SHP77 (cell line): ENCODE data around the gene PTPRN2.

ENCODE experiments used
- DNase-seq, 2 experiments: peaks; one replicate each; lab custom pipeline; 2025; lab: John Stamatoyannopoulos, UW

Gene PTPRN2

DNA sequence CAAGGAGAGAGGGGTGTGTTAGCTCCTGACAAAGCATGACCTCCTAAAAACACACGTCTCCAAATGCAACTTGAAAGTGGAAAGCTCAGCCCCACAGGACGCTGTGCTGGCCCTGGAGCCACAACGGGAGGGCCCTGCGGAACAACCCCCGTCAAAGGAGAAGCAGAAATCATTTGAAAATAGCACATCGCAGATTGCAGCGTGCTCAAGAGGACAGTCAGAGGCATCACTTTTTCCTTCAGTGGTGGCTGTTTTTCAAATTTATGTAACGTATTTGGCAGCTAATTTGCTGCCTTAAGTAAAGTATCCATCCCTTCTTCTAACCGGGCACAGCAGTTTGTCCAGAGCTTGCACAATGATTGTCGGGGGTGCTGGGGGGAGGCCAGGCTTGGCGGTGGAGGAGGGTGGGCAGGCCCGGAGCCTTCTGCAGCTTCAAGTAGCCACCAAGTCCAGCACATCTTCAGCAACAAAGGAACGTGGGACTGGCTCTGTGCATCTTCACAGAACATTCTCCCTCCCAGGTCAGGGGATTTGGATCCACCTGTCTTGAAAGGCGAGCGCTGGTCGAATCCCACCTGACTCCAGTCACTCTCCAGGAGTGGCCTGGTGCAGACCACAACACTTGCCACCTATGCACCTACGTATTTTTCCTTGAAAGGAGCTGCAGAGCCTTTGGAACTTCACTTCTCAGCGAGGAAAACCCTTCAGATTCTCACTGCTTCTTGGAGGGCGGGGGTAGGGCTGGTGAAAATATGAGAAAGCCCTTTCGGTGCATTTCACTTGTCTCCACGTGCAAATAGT lies 904.5 kb downstream of the PTPRN2 start:
- DNase-seq, result no peak

DNA sequence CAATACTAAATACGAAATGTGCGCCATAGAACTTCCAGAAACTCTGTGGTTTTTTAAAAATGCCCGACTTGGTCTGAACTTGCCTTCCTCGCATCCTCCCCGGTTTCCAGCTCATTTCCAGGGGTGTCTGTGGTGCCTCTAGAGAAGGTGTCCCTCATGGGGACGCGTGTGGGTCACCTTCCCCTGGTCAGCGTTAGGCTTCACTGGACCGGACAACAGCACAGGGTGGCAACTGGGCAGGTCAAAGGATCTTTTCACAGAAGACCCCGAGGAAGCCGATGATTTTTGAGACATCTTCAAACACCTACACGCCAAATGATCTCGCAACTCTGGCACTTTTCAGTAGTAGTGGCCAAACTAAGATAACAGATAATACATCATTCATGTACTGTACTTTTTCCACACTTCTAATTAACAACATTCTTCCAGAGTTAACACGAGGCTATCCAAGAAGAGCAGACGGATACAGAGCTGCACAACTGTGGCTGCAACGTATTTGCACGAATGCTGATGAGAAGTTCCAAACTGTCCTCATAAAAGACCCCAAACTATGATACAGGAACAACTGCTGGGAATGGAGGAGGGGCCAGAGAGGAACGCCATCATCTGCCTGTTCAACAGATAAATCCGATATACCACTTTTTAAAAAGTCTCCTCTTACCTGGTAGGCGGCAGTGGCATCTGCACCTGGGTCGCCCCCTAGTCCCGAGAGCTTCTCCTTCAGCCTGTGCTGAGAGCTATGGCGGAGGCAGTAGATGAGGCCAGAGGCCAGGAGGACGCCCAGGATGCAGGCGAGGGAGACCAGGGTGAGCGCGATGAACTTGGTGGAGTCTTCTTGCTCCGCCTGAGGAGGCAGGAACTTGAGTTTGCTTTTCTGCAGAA lies 905.3 kb downstream of the PTPRN2 start:
- no peak for DNase-seq

DNA sequence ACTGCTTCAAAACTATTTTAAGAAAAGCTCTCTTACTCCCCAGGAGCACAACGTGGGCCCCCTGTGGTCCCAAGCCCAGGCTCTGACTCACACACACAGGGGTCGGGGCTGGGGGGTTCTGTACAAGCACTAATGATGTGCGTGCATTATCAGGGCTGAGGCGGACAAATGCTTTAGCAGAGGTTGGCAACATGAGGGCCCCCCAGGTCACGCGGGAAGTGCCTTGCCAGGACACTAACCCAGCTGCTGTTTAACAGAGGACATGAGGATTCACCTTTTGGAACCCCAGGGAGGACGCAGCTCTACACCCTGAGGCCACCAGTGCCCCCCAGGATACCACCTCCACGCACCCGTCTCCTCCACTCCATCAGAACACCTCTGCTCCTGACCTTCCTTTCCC lies 908.0 kb downstream of the PTPRN2 start:
- DNase-seq, result no peak

DNA sequence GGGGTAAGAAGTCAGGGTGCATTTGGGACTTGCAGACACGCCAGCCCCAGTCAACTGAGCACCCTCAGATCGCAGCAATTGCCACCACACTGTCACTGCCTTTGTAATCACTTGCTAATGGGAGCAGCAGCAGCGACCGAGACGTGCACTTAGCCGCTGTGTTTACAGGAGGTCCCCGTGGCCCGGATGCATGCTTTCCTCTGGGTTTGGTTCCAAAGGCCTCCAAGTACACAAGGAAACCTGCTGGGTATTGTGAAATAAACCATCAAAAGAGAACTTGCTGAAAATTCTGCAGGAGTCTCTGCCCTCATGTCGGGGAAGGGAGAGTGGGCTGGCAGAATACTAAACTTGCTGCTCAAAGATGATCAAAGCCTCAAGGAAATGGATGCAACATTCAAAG lies 909.1 kb downstream of the PTPRN2 start:
- no peak for DNase-seq

DNA sequence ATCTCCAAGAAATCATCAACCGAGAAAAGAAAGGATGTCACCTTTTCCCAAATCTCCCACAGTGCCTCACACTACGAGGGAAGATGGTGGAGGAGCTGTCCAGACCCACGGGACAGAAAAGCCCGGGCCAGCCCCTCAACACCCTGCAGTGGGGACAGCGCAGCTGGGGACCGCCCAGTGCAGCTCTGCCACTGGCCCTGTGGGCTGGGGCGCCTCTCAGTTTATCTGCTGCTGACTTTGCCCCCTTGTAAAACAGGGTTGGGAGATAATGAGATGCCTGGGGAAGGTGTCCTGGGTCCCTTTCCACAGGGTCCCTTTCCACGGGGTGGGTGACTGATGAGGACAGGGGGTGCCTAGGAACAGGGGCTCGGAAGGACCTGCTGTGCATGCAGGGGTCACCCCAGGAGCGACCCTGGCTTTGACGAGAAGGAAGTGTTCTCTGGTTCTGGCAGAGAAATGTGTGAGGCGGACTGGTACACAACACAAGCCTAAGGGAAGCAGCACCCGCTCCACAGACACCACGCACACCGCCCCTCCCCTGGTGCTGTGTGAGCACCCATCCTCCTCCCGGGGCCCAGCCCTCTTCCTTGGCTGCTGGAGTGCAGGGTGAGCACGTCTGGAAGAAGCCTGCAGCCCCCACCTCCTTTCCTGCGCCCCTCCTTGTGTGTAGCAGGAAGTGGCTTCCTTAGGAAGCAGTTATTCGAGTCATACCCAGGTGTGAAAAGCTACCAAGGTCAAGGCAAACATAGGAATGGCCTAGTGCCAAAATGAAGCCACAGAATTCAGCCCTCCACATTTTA lies 911.0 kb downstream of the PTPRN2 start:
- no peak for DNase-seq

DNA sequence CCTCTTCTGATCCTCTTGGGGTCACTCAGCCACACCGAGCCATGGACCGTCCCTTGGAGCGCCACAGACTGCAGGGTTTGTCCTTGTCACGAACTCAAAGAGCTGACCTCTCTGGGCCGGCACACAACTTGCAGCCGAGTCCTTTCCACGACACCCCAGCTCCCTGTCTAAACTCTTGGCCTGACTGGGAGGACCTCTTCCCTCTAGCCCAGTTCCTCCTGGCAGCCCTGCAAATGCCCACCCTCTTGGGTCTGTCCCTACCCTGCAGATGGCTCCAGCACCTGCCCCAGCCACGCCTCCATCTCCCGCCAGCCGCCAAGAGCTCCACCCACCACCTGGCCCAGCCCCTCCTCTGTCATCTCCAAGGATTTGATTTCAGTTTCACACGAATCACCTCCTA lies 911.6 kb downstream of the PTPRN2 start:
- no peak for DNase-seq

DNA sequence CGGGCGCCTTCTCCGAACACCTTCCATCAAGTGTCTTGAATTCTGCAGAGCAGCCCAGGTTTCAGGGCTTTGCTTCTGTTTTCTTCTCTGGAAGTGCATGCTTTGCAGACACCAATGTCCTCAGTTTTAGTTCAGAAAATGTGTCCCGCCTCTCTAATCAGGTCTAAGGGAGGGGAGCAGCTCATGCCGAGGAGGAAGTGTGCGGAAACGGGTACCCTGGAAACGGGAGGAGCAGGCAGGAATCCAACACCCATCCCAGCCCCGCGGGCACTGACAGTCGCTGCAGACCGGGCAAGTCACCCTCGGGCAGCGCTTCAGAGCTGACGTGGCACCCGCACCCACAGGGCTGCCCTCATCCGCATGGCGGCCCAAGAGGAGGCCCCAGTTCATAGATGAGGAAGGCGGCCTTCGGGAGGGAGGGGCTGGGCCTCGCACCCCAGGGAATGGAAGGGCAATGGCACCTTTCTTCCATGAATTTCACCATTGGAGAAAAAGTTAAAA lies 912.1 kb downstream of the PTPRN2 start:
- DNase-seq, result no peak

DNA sequence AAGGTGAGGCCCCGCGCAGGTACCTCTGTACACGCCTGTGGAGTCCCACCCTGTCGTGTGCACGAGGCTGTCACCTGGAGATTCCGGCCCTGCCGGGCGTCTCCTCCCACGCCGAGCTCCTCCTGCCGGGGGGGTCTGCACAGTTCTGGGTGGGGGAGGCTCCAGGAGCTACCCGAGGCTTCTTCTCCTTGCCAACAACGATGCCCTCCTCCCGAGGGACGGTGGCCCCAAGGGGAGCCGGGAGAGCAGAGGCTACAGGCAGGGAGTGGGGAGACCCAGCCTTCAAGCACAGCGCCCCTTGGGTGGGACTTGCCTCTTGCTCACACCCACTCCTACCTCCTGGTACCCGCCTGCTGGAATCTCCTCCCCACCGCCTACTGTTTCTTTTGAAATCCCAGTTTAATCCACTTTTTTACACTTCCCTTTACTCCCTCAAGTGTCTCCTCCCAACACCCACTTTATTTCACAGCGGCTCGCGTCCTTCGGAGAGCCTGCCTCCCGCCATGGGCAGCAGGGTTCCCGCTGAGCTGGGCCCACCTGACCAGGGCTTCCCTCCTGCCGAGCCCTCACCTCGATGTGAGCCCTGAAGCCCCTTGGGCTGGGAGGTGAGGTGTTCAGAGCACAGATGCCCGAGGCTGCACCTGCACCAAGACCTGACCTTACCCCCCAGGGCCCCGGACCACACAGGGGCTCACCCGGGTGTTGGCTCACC lies 912.8 kb downstream of the PTPRN2 start:
- no peak for DNase-seq

DNA sequence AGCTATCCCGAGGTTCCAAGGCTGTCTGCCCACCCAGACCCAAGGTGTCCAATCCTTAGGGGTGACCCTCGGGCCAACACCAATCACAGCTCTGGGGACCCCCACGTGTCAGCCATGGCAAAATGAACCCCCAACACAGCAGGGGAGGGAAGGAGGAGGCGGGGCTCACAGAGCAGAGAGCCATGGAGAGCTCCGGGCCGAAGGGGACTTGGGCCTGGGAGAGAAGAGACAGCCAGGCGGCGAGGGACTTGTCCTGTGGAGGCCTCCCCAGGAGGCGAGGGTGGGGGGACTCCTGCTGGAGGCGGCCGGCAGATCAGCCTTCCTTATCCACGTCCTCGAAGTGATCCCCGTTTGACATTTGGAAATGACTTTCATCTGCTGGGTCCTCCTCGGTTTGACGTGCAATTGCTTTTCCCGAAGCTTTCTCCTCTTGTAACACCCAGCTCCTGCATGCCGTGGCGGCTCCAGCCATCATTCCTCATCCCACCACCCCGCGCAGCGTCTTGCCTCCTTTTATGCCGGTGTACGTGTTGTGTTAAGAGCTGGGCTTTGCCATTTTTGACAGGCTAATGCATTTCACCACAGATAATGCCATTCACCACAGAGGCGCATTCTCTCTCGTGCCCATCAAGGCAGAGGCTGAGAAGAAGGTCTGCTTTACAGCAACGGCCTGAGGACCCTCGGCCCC lies 913.5 kb downstream of the PTPRN2 start:
- no peak for DNase-seq

DNA sequence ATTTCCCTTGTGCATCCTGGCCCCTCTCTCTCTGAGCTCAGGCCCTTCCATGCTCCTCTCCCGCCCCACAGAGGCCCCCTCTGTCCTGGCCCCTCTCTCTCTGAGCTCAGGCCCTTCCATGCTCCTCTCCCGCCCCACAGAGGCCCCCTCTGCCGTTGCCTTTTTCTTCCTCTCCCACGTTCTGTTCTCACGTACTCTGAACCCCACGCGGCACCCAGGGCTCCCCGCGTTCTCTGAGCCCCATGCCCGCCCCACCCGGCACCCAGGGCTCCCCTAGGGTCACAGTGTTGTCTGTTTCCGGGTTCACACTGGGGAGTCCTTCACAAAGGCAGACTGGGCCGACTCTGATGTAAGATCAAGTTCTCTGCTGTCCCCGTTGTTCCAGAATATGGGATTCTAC lies 914.0 kb downstream of the PTPRN2 start:
- no peak for DNase-seq

DNA sequence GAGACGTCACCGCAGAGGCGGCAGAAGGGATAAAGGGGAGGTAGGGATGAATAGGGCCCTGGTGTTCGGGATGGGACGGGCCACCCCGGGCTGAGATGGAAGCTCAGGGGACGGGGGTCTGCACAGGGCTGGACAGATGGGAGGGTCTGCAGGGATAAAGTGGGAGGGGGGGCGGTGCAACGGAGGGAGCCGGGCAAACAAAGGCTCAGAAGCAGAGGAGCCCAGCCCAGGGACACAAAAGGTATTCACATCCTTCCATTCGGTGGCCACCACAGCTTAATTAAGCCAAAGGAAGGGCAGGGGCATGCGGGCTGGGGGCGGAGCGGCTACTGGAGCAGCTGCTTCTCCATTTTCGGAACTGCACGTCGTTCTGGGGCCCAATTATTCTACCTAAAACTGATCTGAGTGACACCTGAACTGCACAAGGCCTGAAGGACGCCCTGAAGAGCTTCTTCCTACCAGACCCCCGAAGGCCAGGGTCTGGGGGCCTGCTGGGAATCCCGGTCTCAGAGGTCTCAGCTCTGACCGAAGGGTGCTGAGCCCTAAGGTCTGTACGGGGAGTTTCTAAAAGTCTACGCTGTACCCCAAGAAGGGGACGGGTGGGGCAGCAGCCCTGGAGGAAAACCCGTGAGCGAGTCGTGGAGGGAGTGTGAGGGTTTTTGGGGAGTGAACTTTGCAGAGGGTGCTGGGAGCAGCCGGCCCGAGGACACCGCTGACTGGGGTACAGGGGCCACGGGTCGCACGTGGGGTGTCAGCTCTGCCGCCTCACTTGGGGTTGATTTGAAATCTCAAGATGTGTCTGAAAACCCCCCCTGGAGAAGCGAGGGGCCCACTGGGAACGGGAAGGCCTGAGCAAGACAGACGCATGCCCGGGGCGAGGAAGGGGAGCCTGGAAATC lies 916.0 kb downstream of the PTPRN2 start:
- DNase-seq, result no peak

DNA sequence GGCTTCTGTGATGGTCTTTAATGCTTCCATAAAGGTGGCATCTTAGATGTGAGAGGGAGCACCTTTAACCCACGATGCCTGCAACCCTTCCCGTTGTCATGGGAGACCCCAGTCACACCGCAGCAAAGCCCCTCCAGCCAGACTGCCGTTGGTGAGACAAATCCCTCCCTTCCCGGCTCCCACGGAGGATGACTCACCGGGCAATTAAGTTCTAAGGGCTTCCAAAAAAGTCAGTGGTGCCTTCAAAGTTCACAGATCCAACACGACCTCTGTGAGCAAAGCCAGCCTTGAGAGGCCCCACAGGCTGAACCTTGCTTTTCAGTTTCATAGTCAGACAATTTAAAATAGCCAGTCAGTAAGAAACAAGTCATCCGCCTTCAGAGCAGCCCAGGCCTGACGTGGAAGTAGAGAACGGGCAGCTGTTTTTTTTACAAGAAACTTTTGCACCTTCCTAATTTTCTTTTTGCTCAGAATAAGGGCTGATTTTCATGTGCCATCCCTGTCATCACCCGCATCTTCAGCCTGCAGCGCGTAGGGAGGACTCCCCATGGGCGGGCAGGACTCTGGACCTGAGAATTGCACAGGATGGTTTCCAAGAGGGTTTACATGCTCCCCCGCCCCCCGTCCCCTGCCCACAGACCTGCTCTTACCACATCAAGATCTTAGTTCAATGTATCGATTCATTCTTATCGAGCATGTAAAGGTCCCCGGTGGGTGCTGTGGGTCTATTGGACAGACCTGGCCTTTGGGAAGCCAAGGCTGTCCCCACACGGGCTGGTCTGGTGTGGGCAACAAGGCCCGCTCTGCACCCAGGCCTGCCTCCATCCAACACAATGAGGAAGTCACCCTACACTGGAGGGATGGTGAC lies 916.9 kb downstream of the PTPRN2 start:
- no peak for DNase-seq

DNA sequence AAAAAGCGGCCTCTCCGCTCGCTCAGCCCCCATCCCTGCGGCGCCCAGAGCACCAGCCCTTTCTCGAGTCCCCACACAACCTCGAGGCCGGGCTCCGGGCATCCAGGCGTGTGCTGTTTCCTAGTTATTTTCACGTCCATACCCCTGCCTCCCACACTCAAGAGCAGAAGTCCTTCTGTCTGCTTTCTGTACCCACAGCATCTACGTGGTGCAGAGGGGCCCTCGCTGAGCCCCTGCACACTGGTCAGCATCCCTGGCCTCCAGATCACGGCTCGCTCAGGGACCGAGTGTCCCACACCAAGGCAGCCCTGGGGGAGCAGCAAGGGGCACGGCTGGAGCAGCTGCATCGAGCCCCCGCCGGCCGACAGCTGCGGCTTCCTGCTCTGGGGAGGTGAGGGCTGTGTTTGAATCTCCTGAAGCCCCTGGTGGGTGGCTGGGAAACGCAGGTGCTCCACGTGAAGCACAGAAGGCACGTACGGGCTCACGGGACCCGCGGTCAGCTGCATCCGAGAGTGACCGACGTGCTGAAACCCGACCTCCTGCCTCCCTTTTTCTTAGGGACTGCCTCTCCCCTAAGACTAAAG lies 917.8 kb downstream of the PTPRN2 start:
- no peak for DNase-seq

DNA sequence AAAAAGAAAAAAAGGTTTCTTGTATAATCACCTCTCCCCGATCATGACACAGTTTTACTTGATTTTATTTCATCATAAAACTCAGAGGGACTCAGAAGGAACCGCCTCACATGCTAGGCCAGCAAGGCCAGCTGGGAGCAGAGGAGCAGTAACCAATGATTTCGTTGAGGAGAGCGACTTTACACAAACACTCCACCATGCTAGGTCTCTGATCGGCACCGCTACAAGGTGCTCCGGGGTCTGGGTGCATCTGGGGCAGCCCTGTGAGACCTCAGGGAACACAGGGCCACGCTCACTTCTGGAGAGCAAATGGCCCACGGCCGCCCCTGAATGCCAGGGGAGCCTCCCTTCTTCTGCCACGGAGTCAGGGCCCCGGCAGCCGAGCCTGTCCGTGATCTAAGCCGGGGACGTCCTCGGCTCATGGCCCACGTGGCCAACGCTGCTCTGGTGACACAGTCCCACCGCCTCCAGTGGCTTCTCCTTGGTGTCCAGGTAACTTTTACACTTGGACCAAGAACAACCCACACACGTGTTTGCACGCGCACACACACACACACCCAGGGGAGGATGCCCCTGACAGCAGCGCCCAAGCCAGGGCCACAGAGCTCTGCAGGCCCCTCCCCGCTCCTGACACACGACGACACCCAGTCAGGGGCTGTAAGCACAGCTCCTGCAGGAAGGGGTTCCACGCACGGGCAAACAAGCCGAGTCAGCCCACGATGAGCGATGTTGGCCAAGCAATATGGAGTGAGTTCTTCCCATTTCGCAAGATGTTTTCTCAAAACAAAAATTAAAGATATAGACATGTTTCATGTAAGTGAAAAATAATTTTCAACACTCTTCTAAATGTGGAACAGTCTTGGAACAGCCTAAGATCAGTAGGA lies 918.5 kb downstream of the PTPRN2 start:
- no peak for DNase-seq

DNA sequence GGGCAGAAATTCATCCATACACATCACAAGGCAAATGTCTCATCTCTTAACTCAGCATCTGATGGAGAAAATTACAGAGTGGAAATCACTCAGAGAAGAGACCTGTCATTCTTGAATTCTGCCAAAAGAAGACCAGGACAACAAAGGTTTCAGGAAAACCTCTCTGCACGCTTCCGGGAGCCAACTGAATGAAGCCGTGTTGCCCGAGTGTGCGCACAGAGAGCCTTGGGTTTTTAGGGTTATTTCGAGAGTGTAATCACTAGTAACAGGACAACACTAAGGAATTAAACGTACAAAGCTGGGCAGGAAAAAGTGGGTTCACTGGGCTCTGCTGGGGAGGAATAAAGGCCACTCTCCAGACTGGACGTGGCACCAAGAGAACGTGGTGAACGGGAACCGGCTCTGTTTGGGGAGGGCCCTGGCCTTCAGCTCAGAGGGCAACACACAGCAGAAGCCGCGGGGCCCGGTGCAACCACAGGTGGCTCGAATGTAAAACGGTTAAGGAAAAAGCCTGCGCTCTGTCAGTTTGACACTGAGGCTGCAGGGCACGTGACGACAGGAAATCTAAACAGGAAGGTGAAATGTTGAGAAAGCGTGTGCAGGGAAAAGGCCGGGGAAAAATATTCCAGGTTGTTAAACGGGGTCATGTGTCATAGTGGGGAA lies 919.3 kb downstream of the PTPRN2 start:
- DNase-seq, result no peak

DNA sequence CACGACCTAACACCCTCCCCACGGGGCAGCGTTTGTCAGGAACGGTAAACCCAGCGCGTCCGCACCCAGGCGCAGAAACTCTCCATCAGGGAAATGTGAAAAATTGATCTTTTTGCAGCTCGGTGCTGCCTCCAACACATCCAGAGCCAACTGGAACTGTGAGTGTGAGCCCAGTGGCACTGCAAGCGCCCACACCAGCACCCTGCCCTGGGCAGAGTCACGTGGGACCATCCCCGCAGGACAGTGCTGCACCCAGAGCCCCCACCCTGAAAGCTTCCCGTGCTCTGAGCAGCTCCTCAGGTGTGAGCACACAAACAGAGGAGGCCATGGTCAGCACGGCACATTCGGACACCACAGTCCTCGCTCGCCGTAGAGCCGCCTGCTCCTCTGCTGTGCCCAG lies 919.9 kb downstream of the PTPRN2 start:
- DNase-seq, result no peak

DNA sequence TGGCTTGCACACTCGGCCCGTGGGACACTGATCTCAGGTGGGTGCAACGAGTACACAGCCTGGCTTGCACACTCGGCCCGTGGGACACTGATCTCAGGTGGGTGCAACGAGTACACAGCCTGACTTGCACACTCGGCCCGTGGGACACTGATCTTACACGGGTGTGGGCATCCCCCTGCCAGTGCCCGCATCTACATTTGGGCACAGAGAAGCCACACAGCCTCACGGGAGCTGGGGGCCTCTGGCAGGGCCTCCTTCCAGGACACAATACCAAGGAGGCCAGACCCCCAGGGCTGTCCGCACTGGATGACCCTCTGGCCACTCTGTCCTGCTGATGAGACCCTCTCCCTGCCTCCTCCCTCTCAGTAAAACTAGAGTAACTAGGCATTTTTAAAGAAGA lies 920.4 kb downstream of the PTPRN2 start:
- no peak for DNase-seq
